Neural progenitor cell (in vitro differentiated cells): ENCODE results near the gene DEPDC1.

Experiments used
- EZH2 ChIP-seq: fragments of 200-600 bp; sonication (generic); IDR thresholded peaks from 2 replicates; pipeline ENCODE4 v1.6.1; 2017; ENCODE audit warnings: antibody characterized with exemption, mild to moderate bottlenecking, moderate library complexity
- TF ChIP-seq, protein P1 (sequence below): fragments of 200-600 bp; sonication (generic); IDR thresholded peaks from 2 replicates; pipeline ENCODE4 v1.5.1; 2017; ENCODE audit warnings: antibody characterized with exemption, mild to moderate bottlenecking

DNA sequence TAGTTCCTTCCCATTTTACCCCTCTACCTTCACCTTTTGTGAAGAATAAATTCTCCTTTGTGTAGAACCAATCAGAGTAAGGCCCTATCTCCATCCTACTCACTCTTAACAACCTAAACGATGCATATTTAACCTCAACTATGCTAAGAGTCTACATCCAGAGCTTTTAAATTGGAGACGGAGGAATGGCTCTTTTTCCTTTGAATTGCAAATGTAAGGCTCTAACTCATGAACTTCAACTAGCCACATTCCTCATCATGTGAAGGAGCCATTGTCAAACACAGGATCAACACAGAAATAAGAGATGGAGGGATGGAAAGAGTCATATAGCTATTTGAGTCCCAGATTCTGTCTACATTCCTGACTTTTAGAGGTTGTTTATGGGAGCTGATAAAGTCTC is 18.2 kb downstream of the DEPDC1 start:
- TF ChIP-seq, protein P1, sequence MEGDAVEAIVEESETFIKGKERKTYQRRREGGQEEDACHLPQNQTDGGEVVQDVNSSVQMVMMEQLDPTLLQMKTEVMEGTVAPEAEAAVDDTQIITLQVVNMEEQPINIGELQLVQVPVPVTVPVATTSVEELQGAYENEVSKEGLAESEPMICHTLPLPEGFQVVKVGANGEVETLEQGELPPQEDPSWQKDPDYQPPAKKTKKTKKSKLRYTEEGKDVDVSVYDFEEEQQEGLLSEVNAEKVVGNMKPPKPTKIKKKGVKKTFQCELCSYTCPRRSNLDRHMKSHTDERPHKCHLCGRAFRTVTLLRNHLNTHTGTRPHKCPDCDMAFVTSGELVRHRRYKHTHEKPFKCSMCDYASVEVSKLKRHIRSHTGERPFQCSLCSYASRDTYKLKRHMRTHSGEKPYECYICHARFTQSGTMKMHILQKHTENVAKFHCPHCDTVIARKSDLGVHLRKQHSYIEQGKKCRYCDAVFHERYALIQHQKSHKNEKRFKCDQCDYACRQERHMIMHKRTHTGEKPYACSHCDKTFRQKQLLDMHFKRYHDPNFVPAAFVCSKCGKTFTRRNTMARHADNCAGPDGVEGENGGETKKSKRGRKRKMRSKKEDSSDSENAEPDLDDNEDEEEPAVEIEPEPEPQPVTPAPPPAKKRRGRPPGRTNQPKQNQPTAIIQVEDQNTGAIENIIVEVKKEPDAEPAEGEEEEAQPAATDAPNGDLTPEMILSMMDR = no peak
- no peak for TF ChIP-seq EZH2
